ENCODE data around the gene CDC42BPG.

The CDC42BPG gene

DNA sequence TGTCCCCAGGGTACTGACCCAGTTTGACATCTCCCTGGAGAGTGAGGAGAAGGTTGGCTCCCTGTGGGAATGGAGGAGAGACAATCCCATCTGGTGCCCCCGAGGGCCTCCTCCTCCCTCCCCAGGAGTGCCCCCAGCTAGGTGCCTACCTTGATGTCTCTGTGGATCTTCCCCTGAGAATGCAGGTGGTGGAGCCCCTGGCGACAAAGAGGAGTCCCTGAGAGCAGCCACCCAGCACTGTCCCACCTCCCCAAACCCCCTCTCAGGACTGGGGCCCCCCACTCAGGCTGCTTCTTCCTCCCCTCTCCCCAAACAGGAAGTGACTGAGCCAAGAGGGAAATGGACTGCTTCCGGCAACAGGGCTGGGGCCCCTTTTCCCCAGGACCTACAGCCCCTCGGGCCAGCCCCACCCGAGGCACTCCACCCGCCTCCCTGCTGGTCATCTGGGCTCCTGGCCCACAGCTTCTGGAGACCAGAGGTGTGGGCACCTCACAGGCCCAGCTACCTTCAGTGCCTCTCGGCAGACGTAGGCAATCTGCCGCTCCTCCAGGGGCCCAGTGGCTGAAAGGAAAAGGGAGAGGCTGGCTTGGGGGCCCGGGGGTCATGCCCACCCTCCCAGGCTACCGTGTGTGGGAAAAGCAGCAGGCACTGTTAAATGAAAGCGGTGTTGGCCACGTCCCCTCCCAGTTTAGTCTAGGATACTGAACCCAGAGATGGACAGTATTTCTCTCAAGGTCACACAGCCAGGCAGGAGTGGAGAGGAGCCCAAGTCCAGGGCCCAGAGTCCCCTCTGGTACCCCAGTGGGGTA is 42.7 kb downstream of the CDC42BPG start:
- DNase-seq: peak; percentile 18

DNA sequence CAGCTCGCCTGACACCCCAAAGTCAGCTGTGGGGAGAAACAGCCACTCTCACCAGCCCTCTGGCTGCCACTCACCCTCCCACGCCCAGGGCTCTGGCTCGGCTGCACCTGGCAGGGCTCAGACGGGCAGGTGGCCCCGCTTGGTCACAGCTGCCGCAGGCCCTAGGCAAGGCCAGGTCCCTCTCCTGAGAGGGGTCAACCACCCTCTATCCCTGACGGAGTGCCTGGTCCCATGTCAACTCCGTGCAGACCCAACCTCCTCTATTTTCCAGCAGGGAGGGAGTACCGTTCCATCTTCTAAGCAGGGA is 43.3 kb downstream of the CDC42BPG start:
- DNase-seq: no peak

DNA sequence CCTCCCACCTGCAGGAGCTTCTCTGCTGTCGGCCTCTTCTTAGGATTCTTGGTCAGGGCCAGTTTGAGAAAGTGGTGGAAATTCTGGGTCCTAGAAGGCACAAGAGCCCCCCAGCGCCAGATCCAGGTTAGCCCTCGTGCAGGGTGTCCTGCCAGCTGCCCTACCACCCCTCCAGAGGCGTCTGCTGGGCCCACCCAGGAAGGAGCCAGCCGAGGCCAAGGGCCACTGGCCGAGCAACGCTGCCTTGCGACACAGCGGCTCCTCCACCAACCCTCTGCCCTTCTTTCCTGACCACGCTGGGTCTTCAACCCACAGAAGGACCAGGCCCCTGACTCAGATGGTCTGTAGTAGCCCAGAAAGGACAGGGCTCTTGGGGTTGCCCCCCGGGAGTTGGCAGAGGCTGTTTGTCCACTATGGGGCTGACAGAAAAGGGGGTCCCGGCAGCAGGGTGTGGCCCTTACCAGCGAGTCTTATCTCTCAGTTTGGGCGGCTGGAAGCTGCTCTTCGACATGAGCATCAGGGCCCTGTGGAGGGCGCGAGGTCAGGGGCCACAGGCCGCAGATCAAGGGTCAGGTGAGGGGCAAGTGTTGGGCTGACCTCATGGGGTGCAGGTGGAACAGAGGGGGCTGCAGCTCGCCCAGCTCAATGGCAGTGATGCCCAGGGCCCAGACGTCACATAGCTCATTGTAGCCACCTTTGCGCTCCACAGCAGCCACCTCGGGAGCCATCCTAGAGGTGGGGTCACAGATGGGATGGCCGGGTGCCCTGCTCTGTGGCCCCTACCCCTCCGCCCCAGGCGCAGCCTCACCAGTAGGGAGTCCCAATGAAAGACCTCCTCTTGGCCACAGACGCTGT is 43.9 kb downstream of the CDC42BPG start:
- no peak for DNase-seq

DNA sequence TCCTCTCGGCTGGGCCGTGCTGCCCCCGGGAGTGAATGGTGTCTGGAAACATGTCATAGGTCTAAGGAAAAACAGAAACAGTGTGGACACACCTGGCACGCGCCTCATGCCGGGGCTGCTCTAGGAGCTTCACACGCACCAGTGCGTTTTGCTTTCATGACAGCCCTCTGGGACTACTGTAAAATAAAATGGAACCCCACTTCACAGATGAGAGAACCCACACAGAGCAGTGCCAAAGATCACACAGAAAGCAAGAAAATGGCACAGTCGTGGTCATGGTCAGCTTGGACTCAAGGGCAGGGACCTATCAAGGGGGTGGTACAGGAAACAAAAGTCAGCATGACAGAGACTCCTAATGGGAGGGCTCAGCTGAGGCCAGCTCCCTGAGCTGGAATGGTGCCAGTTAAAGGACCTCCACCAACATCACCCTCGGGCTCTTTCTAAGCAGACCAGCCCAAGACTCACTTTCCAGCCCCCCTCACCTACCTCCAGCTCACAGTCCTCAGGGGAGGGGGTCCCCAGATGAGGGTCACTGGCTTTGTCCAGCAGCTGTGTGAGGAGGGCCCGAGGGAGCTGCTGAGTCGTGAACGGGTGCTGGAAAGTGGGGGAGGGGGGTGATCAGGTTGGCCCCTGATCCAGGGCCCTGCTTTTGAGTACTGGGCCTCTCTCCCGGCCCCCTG is 44.7 kb downstream of the CDC42BPG start:
- no peak for DNase-seq

DNA sequence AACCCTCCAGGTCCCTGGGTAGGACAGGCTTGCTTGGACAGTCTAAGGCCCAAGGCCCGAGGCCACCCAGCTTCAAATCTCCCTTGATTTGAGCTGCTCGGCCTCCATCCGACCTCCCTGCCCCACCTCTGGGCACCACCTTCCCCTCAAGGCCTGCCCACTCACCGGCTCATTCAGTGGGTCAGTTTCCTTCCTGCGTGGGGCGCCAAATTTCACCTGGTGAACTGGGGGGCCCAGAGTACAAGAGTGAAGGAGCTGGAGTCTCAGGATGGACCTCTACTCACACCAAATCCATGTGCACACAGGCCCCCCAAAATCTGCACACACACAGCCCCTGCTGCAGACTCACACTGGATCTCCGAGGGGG is 45.2 kb downstream of the CDC42BPG start:
- no peak for DNase-seq

DNA sequence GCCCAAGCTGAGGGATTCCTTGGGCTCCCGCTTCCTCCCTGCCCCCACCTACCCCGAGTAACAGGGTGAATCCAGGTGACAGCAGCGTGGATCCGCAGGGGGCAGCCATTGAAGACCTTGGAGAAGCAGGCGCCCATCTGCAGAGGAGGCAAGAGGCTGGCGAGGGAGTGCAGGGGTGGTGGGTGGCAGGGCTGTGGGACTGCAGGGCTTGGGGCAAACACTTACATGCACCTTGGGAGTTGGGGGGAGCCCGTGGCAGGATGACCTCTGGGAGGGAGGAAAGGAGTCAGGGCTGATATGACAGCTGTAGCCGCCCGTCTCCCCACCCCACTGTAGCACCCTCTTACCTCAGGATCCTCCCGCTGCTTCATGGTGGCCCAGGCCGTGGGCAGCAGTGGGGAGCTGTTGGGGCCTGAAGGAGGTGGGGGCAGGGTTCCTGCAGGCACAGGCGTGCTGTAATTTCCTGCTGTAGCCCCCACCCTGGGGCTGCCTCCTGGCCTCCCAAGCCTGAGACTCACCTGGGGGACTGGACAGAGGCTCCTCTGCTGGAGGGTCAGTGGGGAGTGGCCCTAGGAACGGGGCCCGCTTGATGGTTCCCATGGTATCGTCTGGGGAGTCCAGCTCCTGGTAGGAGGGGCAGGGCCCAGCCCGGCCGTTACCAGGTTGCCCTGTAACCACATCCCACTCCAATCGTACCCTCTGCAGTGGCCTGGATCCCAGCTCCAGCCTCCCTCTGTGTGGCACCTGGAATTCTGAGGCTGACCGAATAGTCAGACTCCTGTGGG is 47.5 kb downstream of the CDC42BPG start:
- DNase-seq: no peak

DNA sequence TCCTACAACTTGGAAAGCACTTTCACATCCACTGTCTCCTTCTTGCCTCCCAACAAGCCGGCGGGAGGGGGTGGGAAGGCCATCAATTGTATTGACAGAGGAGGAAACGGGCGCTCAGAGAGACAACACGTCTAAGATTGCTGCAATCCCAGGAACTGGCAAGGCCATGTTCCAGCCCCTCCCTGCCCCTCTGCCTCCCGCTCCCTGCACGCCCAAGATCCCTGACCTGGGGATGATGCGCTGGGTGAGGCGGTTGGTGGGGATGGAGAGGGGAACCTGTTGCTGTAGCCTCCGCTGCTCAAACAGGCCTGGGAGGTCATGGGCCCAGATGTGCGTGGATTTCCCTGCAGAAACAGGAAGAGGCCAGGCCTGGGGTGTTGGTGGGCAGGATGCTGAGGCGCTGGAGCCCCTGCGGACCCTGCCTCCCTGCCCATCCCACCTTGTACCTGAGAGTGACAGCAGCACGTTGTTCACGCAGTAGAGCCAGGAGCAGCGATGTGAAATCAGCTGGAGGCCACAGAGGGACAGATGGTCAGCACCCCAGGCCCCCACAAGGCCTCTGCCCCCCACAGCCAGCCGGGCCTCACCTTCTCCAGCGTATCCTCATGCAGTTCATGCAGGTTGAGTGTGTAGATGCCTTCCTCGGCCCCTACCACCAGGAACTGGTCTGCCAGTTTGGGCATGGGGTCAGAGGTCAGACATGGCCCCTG is 48.3 kb downstream of the CDC42BPG start:
- DNase-seq: no peak

DNA sequence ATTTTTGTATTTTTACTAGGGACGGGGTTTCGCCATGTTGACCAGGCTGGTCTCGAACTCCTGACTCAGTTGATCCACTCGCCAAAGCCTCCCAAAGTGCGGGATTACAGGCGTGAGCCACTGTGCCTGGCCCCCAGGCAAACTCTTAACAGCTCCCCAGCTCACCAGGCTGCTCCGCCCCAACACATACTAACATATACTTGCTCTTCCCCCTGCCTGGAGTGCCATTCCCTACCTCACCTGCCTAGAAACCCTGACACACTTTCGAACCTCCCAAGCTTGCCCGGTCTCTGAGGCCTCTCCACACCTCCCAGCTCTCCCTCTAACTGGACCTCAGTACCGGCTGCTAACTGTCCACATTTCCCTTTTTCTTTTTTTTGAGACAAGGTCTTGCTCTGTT is 49.9 kb downstream of the CDC42BPG start:
- no peak for DNase-seq

DNA sequence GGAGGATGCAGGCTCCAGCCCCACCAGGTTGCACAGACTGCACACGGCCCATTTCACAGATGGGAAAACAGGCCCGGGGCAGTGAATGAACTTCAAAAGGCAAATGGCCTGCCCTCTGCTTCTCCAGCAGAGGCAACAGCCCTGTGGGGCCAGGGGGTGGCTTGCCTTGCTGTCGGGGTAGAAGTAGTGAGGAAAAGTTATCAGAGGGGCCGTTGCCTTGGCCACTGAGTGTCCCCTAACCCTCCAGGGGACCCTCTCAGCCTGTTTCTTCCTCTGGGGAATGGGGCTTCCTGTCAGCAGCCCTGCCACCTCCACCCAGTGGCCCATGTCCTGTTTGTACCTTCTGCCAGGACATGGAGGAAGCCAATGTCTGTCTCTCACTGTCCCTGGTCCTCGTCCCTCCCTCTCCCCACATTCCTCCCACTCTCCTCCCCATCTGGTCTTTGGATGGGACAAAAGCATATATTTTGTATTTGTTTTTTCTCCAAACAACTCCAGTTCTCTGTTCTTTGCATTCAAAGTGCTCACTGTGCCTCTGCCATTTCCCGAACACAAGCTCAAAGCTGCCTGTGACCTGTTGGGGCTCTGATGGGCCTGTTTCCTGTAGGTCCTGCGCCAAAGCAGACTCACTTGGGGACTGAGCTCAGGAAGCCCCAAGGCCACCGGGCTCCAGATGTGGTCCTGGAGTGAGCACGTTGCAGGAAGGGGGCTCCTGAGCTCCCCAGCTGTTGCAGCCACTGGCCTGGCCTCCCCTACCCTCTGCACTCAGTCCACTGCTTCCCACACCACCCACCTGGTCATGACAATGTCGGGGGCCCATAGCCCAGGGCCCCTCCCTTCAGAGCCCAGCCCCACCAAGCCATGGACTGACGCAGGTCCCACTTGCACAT is 50.9 kb downstream of the CDC42BPG start:
- no peak for DNase-seq

DNA sequence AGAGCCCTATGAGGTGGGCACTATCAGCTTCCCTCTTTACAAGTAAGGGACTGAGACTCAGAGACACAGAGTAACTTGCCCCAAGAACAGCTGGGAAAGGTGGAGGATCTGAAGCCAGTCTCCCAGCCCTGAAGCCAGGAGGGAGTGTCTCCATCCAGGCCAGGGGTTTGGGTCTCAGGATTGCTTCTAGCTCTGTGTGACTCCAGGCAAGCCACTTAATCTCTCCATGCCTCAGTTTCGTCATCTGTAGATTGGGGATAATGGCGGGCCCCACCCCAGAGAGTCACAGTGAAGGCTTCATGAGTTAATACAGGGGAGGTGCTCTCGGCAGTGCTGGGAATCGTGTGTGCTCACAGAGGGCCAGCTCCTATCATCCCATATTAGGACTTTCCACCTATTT is 52.0 kb downstream of the CDC42BPG start:
- no peak for DNase-seq

DNA sequence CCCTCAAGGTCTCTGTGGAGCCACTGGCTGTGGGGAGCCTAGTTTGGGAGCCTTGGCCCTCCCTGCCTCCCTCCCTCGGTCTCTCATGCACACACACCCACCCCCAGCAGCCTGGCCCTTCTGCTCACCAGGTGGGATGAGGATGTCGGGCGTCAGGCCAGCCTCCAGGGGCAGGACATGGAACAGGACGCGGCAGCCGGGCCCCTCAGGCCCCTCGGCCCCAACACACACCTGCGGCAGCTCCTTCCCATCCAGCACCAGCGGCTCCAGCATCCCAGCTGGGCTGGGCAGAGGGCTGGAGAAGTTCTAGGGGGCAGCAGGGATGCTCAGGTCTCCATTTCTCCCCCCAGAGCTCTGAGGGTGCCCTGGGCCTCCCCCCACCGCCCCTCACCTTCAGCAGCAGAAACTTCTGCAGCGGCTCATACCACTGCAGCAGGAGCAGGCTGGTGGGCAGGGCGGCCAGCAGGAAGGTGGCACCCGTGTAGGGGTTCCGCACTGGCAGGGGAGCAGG is 52.6 kb downstream of the CDC42BPG start:
- no peak for DNase-seq

DNA sequence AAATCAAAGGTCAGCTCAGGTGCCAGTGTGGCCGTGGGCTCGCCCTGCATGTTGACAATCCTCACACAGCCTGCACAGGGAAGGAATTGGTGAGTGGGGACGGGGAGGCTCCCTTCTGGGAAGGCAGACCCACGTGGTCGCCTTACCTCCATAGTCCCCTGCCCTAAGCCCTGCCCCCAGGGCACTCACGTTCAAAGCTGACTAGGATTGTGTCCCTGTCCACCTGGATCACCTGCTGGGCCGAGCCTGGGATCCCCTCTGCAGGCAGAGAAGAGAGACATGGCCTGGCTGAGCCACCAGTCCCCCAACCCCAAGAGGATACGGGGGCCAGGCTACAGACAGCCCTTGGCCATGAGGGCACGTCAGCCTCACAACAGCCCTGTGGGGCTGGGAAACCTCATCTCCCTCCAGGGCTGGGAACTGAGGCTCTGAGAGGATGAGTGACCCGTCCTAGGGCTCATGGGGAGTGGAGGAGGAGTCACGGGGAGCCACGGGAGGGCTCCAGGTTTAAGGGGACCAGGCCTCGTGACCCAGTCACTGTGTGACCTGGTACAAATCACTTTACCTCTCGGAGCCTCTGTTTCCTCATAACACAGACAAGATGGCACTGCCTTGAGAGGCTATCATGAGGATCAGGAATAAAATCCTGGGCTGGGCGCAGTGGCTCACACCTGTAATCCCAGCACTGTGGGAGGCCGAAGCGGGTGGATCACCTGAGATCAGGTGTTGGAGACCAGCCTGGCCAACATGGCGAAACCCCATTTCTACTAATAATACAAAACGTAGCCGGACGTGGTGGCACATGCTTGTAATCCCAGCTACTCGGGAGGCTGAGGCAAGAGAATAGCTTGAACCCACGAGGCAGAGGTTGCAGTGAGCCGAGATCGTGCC is 54.0 kb downstream of the CDC42BPG start:
- DNase-seq: no peak

DNA sequence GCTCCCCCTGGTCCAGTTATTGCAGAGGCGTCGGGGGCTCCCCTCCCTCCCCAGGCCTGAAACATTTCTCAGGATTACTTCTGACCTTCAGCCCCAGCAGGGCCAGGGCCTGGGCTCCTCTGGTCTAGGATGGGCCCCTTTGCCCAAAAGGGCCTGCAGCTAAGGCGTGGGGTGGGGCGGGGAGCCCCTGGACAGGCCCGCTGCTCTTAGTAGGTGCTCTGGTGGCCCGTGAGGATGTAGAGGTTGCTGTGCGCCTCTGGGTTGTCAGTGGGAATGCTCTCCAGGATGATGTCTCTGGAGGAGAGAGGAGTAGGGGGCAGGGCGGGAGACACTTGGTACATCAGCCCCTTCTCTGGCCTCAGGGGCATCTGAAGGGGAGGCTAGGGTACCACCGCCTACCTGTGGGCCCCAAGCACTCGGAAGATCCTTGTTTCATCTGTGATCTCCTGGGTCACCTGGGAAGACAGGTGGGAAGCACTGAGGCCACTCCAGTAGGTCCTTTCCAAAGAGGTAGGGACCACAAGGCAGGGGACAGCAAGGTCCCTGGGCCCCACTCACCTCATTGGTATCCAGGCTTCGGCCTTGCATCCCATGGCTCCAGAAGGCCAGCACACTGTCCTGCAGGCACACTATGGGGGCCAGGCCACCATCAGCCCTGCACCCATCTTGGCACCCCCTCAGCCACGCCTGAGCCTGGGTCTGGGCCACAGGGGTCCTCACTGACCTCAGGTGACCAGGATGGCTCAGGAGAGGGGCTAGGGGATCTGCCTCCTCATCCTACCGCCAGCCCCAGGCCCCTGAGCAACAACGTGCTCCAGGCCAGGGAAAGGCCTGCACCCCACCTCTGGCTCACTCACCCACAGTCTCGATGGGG is 54.9 kb downstream of the CDC42BPG start:
- DNase-seq: no peak

DNA sequence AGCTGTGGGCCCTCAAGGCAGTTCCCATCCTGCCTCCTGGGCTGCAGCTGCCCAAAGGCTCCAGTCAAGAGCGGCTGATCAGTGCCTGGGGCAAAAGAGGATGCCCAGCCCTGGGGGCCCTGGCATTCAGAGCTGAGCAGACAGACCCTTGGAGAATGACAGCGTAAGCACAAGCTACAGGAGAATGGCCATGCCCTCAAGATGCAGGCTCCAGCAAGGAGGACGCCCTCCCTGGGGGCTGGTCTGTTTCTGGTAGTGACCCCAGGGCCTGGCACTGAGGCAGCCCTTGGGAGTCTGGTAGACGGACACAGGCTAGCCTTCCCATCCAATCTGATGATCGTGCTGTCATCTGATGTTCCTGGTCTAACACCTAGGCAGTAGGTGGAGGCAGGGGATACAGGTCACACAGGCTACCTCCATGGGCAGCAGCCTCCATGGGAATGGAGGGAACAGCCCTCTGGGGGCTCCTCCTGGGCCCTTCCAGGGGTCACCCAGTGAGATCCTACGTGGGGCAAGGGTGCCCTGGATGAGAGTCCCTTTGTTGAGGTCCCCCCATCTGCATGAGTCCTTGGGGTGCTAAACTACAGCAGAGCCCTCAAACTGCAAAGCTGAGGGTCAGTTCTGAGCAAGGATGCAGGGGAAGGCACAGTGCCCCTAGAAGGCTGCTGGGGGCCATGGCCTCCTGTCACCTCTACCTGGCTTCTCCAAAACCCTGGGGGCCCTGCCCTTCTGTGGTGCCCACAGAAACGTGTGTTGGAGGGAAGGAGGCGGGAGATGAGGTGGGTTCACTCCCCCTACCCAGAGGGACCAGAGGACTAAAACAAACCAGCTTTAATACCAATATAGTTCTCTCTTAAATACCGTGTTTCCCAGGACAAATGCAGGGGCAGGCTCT is 55.9 kb downstream of the CDC42BPG start:
- no peak for DNase-seq

DNA sequence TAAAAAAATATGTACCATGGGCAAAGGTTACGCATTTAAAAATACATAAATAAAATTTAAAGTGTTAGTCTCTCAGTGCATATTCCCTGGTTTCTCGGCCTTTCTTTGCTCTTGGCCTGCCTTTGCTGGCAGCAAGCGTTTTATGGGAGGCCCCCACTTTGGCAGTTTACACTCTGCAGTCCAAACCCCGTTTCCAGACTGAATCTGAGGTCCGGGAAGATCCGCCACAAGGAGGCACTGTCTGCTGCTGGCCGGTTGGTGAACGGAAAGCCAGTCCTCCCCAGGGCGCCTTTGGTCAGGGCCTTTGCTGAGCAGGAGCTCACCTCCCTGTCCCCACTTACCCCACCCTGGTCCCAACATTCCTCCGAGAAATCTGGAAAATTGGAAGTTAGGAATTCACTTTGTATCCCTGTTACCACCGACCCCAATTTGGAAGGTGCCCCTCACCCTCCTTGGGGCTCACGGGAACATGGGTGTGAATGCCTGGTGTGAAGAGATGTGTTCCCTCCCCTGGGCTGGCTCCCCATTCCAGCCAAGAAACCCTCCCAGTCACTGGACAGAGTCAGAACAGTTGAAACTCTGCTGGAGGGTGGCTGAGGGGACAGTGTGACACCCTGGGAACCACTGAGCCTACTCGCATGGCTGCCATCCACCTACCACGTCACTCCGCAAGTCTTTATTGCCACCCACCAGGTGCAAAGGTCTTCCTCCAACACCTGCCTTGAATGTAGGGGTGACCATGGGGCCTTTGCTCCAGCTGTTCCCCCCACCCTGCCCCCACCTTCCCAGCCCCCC is 56.7 kb downstream of the CDC42BPG start:
- peak; percentile 57 for DNase-seq

DNA sequence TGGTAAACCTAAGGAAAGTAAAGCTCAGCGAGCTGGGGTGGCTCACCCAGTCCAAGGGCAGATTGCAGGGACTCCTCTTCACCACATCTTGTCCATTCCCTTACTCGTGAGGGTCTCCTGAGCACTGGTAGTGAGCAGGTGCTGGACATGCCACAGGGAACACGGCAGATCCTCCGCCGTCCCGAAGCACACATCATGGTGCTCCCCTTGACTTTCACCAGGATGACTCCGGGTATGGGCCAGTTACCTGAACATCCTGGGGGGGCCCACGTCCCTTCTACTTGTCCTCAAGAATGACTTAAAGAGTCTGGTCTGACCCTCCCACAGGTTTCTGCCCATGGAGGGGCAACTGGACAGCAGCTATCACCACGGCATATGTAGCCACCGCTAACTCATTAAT is 58.1 kb downstream of the CDC42BPG start:
- DNase-seq: no peak

Data from activated CD4-positive, alpha-beta T cell treated with anti-CD3 and anti-CD28 coated beads, Interleukin-10, Interleukin-2, amounts not matched to agents 100 ng/mL and 50 ng/mL, durations not matched to agents 16 hours and 8 hours (primary cell).